ENCODE measurements around the gene VPS13D. TPM values are rescaled to one million over a fixed set of nuclear protein-coding genes. Genes with fewer than 3 reads are reported as not detected.

The VPS13D gene
- total RNA-seq, 6 experiments from 2014 or later = 18.8 to 29.5 (median 21.5) TPM

GRCh38 chr1:12342401-12343003 is 112.7 kb downstream of the VPS13D start:
- H3K27ac Mint-ChIP-seq = no peak overlapping the region
- TF ChIP-seq CTCF (IDR thresholded peaks at IDR 0.05) = no peak
- H3K4me3 Mint-ChIP-seq = no peak overlapping the region
- peaks cover 42% of the 10 kb centered on the region for H3K36me3 Mint-ChIP-seq (ENCODE audit: low read depth)
- no peaks in the 10 kb centered on the region; the same call in none of the 2 replicates for H3K27me3 Mint-ChIP-seq (ENCODE audit: insufficient read depth)
- H3K9me3 Mint-ChIP-seq = no peaks in the 10 kb centered on the region
- DNase-seq = no peak
- H3K4me1 Mint-ChIP-seq (ENCODE audit: low read depth) = peaks cover 7% of the 10 kb centered on the region; the same call in 1 of the 2 replicates

GRCh38 chr1:12343823-12344487 is 114.1 kb downstream of the VPS13D start:
- no peak for DNase-seq
- Mint-ChIP-seq H3K4me1 (ENCODE audit: low read depth) (peaks cover 7% of the 10 kb centered on the region; the same call in 1 of the 2 replicates), H3K36me3 (ENCODE audit: low read depth) (peaks cover 38% of the 10 kb centered on the region), H3K27me3 (ENCODE audit: insufficient read depth) (no peaks in the 10 kb centered on the region; the same call in none of the 2 replicates), H3K27ac (no peak overlapping the region), H3K9me3 (no peaks in the 10 kb centered on the region), H3K4me3 (no peak overlapping the region)
- TF ChIP-seq CTCF (IDR thresholded peaks at IDR 0.05) = no peak

GRCh38 chr1:12344596-12345349 is 114.9 kb downstream of the VPS13D start:
- H3K27ac Mint-ChIP-seq = no peak overlapping the region
- no peak for DNase-seq
- H3K36me3 Mint-ChIP-seq (ENCODE audit: low read depth) = peaks cover 46% of the 10 kb centered on the region
- no peaks in the 10 kb centered on the region for H3K9me3 Mint-ChIP-seq
- H3K4me1 Mint-ChIP-seq (ENCODE audit: low read depth) = peaks cover 7% of the 10 kb centered on the region; the same call in 1 of the 2 replicates
- no peak for TF ChIP-seq CTCF (IDR thresholded peaks at IDR 0.05)
- no peak overlapping the region for H3K4me3 Mint-ChIP-seq
- H3K27me3 Mint-ChIP-seq (ENCODE audit: insufficient read depth) = no peaks in the 10 kb centered on the region; the same call in none of the 2 replicates

- Mint-ChIP-seq H3K9me3 (no peaks in the 10 kb centered on the region), H3K36me3 (ENCODE audit: low read depth) (peaks cover 54% of the 10 kb centered on the region), H3K27ac (no peak overlapping the region), H3K27me3 (ENCODE audit: insufficient read depth) (no peaks in the 10 kb centered on the region; the same call in none of the 2 replicates), H3K4me3 (no peak overlapping the region), H3K4me1 (ENCODE audit: low read depth) (peaks cover 7% of the 10 kb centered on the region; the same call in 1 of the 2 replicates)
- no peak for DNase-seq
- TF ChIP-seq CTCF (IDR thresholded peaks at IDR 0.05) = no peak
Observed at GRCh38 chr1:12345350-12346217, 115.8 kb downstream of the VPS13D start.
